ENCODE measurements around the gene PEAK1. TPM values are rescaled to one million over a fixed set of nuclear protein-coding genes. Genes with fewer than 3 reads are reported as not detected.
A peak's percentile ranks its signal among the peaks of the same experiment; 100 is the strongest.
"Not testable (repeated sequence)": the region's sequence is repeated elsewhere in the genome, so short reads cannot be mapped to it uniquely, and the experiment has no call there.

The PEAK1 gene
- polyA plus RNA-seq, 12 donors = 30.1 to 62.5 (median 38.3) TPM; not detected in 1

GRCh38 chr15:77239882-77240608 lies 179.9 kb downstream of the PEAK1 start:
- no peak for DNase-seq

- DNase-seq = no peak
These were observed 184.3 kb downstream of the PEAK1 start for GRCh38 chr15:77235566-77235965.

GRCh38 chr15:77228828-77229227 lies 191.1 kb downstream of the PEAK1 start:
- DNase-seq = no peak

GRCh38 chr15:77226652-77227051 lies 193.3 kb downstream of the PEAK1 start:
- no peak for DNase-seq

- DNase-seq = no peak
These were observed 194.3 kb downstream of the PEAK1 start for GRCh38 chr15:77225646-77226045.

GRCh38 chr15:77225088-77225487 lies 194.8 kb downstream of the PEAK1 start:
- DNase-seq = no peak

- DNase-seq = no peak
These were observed 195.6 kb downstream of the PEAK1 start for GRCh38 chr15:77224352-77224751.

- no peak for DNase-seq
These were observed 198.2 kb downstream of the PEAK1 start for GRCh38 chr15:77221708-77222107.

- no peak for DNase-seq
These were observed 198.7 kb downstream of the PEAK1 start for GRCh38 chr15:77221174-77221573.

GRCh38 chr15:77219841-77220240 lies 200.1 kb downstream of the PEAK1 start:
- DNase-seq = no peak

GRCh38 chr15:77209221-77209620 lies 210.7 kb downstream of the PEAK1 start:
- DNase-seq = no peak

- DNase-seq = no peak
These were observed 211.7 kb downstream of the PEAK1 start for GRCh38 chr15:77208241-77208640.

- DNase-seq = no peak
These were observed 218.2 kb downstream of the PEAK1 start for GRCh38 chr15:77201665-77202064.

GRCh38 chr15:77196381-77196780 lies 223.5 kb downstream of the PEAK1 start:
- DNase-seq = no peak

GRCh38 chr15:77195586-77195985 lies 224.3 kb downstream of the PEAK1 start:
- no peak for DNase-seq

- DNase-seq = no peak
These were observed 227.5 kb downstream of the PEAK1 start for GRCh38 chr15:77192451-77192850.

GRCh38 chr15:77191230-77191834 lies 228.6 kb downstream of the PEAK1 start:
- no peak for DNase-seq

- DNase-seq = peak; percentile 61
These were observed 232.0 kb downstream of the PEAK1 start for GRCh38 chr15:77187751-77188464.

- peak; percentile 40 for DNase-seq
These were observed 233.3 kb downstream of the PEAK1 start for GRCh38 chr15:77186594-77187011.

- DNase-seq = no peak
These were observed 234.6 kb downstream of the PEAK1 start for GRCh38 chr15:77185242-77185785.

GRCh38 chr15:77184352-77184751 lies 235.6 kb downstream of the PEAK1 start:
- not testable (repeated sequence) for DNase-seq

GRCh38 chr15:77183066-77183465 lies 236.8 kb downstream of the PEAK1 start:
- no peak for DNase-seq

Data from muscle of arm (tissue), 12 donors.